HG03521 (cell line): ENCODE results near the gene CROCC2.

Source experiments
- ATAC-seq: cut with Tn5 transposase; IDR thresholded peaks from one replicate; pipeline ENCODE4 v1.9.1; 2021; ENCODE audit warnings: mild to moderate bottlenecking, moderate library complexity; ENCODE audit not compliant: unreplicated experiment

The CROCC2 gene

DNA sequence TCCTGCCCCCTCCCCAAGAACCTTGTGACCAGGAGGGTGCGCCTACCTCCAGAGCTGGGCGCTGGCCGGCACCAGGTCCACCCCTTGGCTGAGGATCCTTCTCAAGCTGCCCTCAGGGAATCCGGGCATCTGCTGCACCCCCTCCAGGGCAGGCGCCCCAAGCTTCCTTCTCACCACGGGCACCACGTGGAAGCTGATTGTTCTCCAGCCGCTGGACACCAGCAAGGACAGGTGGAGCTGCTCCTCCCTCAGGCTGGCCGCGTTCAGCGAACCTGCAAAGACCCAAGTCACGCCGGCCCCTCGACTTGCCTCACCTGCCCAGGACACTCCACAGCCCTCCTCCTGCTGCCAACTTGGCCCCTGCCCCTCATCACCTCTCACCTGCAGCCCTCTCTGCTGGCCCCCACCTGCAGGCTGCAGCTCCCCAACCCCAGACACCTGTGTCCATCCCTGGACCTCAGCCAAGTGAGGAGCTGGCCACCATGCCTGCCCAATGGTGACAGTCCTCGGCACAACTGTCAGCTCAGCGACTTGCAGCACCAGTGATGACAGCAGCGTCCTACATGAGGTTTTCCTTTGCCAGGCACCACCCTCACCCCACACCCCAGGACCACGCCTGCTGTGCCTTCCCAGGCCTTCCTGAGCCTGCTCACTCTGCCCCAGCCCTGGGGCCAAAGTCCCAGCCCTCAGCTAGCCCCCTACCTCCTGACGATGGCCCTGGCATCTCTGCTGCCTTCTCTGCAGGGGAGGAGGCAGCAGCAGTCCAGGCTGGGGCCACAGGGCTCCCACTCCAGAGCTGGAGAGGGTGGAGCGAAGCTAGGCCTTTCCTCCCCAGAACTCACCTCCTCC is 14.4 kb upstream of the CROCC2 start:
- ATAC-seq, result no peak

DNA sequence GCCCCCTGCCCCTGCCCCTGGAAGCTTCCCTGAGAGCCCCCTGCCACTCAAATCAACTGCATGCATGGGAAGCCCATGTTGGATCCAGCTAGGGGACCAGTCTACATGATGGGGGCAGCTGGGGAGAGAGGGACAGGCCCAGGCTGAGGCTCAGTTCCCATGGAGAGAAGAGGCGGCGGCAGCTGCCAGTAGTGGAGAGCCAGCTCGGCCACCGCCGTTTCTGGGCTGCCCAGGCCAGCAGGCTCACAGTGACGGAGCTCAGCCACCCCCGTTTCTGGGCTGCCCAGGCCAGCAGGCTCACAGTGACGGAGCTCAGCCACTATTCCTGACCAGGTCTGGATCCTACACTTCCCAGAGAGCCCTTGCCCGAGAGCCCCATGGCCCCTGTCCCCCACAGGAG is 13.8 kb upstream of the CROCC2 start:
- no peak for ATAC-seq

DNA sequence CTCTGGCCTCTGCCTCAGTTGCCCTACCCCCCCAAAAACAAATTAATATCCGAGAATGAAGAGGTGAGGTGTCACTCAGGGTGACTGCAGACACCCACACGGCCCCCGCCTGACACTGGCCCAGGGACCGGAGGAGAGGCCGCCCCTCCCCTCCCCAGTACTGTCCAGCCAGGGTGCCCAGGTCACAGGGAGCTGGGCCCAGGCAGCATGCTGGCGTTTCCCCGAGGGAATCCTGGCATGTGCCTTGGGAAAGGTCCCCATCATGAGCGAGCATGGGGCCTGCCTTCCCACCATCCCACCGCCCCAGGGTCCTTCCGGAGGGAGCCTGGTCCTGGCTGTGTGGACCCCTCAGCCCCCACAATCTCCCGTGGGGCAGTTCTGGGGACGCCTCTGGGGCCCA is 13.2 kb upstream of the CROCC2 start:
- ATAC-seq, result no peak

DNA sequence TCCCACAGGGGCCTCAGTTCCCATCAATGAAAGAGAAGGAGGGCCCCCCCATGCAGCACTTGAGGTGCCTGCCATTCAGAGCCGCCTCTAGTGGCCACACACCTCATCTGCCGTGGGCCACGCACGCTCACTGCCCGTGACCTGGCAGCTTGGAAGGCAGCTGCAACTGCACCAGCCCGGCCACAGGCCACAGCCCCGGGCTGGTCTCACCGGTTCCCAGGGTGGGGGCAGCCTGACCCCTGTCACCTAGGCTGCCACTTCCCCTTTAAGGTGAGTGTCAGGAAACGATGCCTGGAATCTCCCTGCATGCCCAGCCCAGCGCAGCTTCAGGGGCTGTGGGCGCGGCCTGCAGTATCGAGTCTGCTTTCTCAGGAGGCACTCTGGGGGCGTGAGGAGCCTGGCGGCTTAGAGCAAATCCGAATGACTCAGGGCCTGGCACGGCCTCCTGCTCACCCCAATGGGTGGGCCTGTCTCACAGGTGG is 12.7 kb upstream of the CROCC2 start:
- no peak for ATAC-seq

DNA sequence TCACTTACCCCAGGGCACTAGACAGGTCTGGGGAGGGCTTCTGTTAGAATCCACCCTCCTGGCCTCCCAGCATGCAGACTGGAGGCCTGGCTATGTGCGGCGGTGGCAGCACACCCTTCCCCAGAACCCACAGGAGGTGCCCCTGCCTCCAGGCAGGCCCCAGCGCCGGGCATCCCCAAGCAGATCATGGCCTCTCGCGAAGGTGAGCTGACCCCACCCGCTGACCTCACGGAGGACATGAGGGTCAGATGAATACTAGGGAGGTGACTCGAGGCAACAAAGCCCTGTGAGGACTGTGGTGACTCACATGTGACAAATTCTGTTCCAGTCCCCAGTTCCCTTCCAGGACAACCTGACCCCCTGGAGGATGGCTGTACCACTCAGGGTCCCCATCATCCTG is 12.1 kb upstream of the CROCC2 start:
- no peak for ATAC-seq

DNA sequence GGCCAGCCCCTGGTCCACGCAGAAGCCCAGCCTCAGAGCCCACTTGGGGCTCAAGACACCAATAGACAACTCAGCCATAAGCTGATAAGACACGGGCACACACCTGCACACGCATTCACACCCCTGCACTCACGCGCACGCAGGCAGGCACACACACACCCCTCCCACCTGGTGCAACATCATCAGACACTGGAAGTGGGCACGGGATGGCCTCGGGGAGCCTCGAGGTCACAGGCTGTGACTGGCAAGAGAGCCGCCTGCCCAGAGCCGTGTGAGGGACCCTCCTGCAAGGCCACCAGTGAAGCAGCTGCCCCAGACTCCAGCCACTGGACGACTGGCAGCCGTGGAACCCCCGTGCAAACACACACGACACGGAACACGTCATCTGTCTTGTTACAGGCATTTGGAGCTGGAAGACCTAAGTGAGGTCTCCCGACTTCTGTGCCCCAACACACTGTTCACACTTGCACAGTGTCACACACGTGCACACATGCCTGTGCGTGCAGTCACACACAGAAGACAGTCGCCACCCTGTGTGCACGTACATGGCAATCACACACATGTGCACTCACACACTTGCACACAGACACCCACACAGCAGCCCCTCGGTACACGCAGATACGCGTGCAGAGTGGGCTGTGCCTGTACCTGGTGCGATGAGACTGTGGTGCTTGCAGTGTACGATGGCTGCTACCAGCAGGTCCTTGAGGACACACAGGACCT is 11.1 kb upstream of the CROCC2 start:
- ATAC-seq, result no peak

DNA sequence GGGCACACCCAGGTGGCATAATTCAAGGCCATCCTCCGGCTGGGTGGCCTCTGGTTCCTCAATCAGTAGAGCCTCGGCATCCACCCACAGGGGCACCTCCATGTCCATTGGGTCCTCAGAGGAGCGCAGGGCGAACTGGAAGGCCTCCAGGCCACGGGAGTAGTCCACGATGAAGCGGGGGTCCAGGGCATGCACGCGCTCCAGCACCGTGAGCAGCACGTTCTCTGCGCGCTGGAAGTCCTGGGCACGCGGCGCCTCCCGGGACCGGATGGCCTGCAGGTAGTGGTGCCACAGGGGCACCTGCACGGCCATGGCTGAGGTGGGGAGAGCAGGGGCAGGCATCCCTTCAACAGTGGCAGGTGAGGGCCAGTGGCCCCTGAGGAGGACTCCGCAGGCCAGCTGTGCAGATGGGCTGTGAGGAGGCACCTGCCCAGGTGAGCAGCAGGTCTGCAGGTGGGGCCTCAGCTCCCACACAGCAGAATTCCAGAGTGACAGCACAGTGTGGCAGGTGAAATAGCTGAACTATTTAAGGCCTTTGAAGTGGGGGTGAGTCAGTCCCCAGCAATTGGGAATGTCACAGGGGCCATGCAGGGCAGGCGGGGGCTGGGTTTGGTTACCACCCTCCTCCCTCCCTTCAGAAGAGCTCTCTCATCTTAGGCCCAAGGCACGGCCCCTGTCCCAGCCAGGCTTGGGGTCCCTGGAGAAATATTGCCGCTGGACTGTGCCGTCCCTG is 10.3 kb upstream of the CROCC2 start, which contains the start of gene MAB21L4:
Gene MAB21L4, minus strand, starts transcription at position 501 of the 733 bp plus-strand sequence. Its CDS starts 159 bp downstream, at position 342.
- ATAC-seq, result no peak

DNA sequence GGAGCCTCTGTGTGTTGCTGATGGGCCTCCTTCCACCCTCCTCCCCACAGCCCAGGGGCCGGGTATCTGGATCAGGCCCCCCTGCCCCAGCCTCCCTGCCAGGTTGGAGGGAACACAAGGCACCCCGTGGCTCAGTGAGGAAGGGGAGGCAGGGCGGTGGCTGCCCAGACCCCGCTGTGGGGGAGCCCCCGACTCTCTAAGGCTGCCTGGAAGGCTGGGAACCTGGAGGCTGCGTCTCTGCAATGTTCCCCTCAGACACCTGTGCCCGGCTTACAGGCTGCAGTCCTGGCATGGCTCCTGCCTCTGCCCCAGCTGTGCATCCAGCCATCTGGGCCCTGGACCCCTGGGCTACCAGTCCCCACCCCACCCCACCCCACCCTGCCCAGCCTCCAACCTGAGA is 9.7 kb upstream of the CROCC2 start:
- no peak for ATAC-seq

DNA sequence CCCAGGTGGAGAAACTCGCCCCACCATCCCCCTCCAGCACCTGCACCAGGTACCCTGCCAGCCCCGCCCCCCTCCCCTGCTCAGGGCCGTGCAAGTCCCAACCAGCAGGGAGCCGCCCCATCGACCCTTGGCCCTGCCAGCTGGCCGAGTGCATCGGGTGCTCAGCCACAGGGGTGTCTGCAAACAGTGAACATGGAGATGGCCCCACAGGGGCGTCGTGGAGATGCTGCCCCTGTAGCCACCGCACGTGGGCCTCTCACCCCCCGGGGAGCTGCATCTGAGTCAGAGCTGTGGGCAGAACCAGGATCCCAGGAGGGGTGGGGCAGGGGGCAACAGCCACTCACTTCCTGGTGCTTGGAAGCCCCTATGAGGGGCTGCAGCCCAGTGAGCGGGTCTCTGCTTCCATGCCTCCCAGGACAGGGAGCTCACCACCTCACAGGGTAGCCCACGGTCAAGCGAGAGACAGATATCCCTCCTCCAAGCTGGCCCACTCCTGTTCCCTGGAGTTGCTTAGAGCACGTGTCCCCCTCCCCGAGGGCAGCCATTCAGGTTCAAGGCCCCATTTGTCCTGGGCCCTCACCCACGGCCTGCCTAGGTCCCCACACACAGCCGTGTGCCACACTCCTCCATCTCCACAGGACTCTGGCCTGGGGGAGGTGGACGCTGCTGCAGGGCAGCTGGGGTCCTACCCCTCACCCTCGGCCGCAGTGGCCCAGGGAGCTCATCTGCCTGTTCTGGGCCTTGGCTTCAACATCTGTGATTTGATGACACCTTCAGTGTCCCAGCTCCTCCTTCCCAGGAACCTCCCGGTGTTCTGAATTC is 9.1 kb upstream of the CROCC2 start:
- no peak for ATAC-seq

DNA sequence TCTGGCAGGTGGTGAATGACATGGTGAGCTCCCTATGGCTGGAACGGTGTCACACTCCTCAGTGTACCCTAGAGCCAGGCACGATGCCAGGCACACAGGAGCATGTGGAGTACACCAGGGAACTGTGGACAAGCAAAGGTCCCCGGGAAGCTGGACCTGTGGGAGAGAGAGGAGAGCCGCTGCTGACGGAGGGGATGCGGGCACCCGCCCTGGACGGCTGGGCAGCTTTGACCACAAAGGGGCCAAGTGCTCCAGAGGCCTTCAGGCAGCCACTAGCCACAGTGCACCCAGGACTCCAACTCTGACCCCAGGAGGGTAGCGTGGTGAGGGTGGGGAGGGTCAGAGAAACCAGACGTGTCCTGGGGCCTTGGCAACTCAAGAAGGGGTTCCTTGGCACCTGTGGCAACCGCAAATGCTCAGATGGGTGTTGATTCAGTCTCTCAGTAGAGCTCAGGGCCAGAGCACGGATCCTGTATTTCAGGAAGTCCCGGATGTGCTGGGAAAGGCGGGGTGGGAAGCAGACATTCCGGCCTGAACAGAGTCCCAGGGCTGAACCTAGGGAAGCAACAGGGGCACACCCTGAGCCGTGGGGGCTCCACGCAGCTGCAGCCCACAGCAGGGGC is 7.9 kb upstream of the CROCC2 start:
- ATAC-seq, result no peak

DNA sequence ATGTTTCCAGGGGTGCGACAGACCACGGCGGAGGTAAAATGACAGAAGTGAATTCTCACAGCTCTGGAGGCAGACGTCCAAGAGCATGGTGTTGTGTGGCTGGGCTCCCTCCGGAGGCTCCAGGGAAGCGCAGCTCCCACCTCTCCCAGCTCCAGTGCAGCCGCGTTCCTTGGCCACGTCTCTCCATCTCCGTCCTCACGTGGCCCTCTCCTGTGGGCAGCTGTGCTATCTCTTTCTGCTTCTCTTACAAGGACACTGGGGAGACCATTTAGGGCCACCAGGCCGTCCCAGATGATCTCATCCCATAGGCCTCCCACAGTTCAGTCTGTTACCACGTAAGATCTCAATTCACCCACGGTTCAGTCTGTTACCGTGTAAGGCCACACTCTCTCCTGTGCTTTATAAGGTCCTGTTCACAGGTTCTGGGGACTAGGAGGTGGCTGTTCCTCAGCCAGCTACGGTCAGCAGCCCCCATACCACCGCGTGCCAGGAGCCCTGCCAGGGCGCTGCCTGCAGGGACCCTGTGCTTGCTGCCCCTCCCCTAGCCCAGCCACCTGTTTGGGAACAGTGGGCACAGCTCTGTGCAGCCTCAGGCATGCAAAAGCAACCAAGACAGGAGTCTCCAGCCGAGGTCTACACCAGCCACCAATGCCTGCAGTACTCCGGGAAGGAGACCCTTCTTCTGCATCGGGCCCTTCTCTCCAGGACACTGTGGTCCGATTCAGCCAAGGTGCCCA is 7.2 kb upstream of the CROCC2 start:
- ATAC-seq, result no peak

DNA sequence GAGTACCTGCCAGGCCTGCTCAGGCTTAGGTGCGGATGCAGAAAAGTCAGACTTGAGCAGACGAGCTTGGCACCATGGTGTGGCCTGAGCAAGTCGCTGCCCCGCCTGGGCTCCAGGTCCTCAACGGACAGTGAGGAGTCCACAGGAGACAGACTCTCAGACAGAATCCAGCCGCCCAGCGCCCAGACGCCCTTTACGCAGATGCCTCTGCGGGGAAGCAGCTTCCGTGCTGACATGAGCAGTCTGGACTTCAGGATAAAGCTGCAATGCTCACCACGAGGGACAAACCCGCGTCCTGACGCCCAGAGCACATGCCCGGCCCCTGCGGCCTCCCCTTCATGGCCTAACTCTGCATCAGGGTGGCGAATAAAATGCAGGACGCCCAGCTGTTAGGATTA is 6.7 kb upstream of the CROCC2 start:
- ATAC-seq, result no peak

DNA sequence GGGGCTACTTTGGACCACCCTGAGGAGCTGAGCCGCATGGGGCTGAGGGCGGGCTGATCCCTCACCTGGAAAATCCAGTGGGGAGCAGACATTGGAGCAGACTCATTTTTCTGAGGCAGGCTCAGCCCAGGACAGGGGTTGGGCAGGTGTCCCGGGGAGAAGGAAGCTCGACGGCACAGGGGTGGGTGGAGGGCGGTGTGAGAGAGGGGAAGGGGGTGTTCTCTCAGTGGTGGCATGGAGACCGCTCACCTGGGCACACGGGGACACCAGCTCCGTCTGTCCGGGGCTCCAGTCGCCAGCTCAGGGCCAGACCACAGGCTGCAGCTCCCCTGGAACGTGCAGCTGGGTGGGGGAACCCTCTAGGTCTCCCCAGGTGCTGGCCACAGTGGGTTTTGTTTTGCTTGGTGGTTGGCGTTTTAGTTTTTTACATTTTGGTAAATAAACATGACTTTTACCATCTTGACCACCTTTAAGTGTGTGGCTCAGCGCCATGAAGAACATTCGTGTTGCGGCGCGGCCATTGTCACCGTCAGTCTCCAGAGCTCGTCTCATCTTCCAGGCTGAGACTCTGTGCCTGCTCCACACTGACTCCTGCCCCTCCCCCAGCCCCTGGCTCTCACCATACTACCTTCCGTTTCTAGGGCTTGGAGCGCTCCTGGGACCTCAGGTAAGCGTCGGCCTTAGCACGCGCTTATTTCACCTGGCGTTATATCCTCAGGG is 5.8 kb upstream of the CROCC2 start:
- ATAC-seq, result no peak

DNA sequence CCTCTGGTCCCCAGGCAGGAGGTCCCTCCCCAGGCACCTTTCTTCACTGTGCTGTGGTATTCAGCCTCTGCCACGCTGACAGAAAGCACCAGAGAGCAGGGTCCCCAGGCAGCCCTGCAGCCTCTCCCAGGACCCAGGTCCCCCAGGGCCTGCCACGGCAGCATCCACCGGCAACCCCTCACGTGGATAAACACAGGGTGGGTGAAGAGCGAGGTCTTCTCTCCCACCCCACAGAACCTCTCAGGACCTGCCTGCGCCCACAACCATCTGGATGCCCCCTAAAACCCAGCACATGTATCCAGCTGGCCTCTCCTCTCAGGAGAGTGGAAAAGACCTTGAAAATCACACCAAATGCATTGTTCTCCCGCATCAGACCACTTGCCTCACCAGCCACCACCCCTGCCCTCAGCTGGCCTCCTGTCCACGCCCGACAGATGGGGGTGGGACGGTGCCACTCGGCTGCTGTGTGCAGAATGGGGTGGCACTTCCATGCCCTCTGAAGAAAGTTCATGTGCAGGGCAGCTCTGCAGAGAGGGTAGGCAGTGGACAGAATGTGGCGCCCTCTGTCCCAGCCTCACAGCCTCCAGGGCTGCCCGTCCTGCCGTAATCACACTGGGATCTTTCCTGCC is 4.0 kb upstream of the CROCC2 start:
- ATAC-seq, result no peak

DNA sequence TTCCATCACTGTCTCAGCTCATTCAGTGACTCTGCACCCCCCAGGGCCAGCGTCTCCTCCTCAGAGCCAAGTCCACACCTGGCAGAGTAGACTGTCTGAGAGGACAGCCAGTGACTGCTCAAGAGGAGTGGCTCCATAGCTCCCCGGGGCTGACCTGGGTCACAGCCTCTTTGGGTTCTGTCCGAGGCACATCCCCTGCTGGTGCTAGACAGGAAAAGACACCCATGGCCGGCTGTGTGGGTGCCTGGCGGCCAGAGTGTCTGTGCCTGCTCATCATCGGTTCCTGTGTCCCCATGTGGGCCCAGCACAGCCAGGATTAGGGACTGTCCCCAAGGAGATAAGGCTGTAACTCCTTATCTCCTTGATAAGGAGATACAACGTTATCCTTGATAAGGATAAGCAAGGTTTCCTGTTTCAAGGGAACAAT is 3.5 kb upstream of the CROCC2 start:
- ATAC-seq, result no peak

DNA sequence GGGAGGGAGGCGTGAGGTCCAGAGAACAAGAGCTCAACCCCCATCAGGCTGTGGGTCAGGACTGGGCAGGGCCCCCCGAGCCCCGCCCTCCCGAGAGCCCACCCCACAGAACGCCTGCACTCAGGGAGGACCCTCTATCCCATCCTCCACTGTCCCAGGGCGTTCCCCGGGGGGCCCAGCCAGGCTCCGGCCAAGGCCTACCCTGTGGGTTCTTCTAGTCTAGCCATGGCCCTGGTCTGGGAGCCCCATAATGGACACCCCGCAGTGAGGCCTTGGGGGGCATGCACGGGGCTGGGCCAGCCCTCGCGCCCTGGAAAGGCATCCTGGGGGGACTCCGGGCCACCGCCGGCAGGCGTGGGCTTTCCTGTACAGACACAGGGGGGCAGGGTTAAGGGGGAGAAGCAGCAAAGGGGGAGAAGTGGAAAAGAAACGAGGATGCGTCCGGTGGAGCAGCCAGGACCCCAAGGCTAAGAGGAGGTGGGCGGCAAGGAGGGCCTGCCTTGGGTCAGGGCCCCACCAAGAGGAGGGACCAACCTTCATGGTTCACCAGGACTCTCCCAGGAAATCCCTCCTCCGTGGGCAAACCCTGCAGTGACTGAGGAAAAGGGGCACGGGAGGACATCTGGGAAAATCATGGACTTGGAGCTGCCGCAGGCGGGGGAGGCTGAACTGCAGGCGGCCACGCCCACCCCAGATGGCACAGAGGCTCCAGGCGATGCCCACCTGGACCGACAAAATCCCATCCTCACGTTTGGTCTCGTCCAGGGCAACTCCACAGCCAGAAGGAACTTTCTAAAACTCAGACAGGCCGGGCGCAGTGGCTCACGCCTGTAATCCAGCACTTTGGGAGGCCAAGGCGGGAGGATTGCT is 2.7 kb upstream of the CROCC2 start:
- ATAC-seq, result no peak
